H7 (cell line): ENCODE results near the gene GSK3B. TPM values are rescaled to one million over a fixed set of nuclear protein-coding genes. Genes with fewer than 3 reads are reported as not detected.

ENCODE experiments used
- total RNA-seq: library from RNA; depleted of rRNA; stranded (reverse); fragments of >200 nt; shearing (Covaris generic); gene quantifications from 2 replicates; pipeline ENCODE4 v1.2.3, GENCODE V29; 2014; rRNA removed

The GSK3B gene
- total RNA-seq, 1 experiment from 2014 or later = 34.0 TPM

Other genes starting within 250 kb of the GSK3B start
- gene GPR156, start 190.8 kb upstream of the GSK3B start, total RNA-seq = 0.55 and 1.2 TPM in 2 replicates